Measurements from ENCODE around the gene INSL3.
"Not testable (repeated sequence)": the region's sequence is repeated elsewhere in the genome, so short reads cannot be mapped to it uniquely, and the experiment has no call there.

INSL3 gene

GRCh38 chr19:17795495-17795856 lies 25.8 kb downstream of the INSL3 start:
- WGBS, 2 experiments (ENCODE audit: insufficient coverage in 2 of 2) = 49 to 63% methylated on average over 11 to 14 of the region's 14 CpGs
- H3K36me3 ChIP-seq (ENCODE audit: control insufficient read depth, insufficient read depth, low read length) = no peaks in the 10 kb centered on the region
- no peak overlapping the region for H3K27ac ChIP-seq (ENCODE audit: low read depth, low read length, severe bottlenecking)
- no peaks in the 10 kb centered on the region for H3K9me3 ChIP-seq (ENCODE audit: control insufficient read depth, low read length)
- peaks cover 7% of the 10 kb centered on the region for H3K4me1 ChIP-seq (ENCODE audit: control insufficient read depth, insufficient read depth, low read length, poor library complexity, severe bottlenecking)
- peak overlapping the region; percentile 18 for H3K4me3 ChIP-seq (ENCODE audit: extremely low read depth, insufficient read depth, low read length, poor library complexity, severe bottlenecking)

- Histone ChIP-seq H3K27ac (ENCODE audit: low read depth, low read length, severe bottlenecking) (no peak within 1 kb of the TSS), H3K9me3 (ENCODE audit: control insufficient read depth, low read length) (no peaks in the 10 kb centered on the region), H3K4me3 (ENCODE audit: extremely low read depth, insufficient read depth, low read length, poor library complexity, severe bottlenecking) (peak within 1 kb of the TSS; percentile 18), H3K4me1 (ENCODE audit: control insufficient read depth, insufficient read depth, low read length, poor library complexity, severe bottlenecking) (peaks cover 7% of the 10 kb centered on the region), H3K36me3 (ENCODE audit: control insufficient read depth, insufficient read depth, low read length) (no peaks in the 10 kb centered on the region)
- WGBS, 2 experiments (ENCODE audit: insufficient coverage in 2 of 2) = 13 to 18% methylated on average over 40 to 41 of the region's 50 CpGs
Observed at GRCh38 chr19:17794731-17795494, 26.4 kb downstream of the INSL3 start, which contains the start of gene B3GNT3. B3GNT3 (plus strand) TSS chr19:17795138; CDS start chr19:17807808, 12,670 bp downstream.

GRCh38 chr19:17794412-17794730 lies 26.9 kb downstream of the INSL3 start:
- H3K36me3 ChIP-seq (ENCODE audit: control insufficient read depth, insufficient read depth, low read length) = no peaks in the 10 kb centered on the region
- H3K4me1 ChIP-seq (ENCODE audit: control insufficient read depth, insufficient read depth, low read length, poor library complexity, severe bottlenecking) = peaks cover 7% of the 10 kb centered on the region
- WGBS, 2 experiments (ENCODE audit: insufficient coverage in 2 of 2) = 70 to 77% methylated on average over 8 to 9 of the region's 9 CpGs
- no peaks in the 10 kb centered on the region for H3K9me3 ChIP-seq (ENCODE audit: control insufficient read depth, low read length)
- H3K27ac ChIP-seq (ENCODE audit: low read depth, low read length, severe bottlenecking) = no peak overlapping the region
- no peak overlapping the region for H3K4me3 ChIP-seq (ENCODE audit: extremely low read depth, insufficient read depth, low read length, poor library complexity, severe bottlenecking)

GRCh38 chr19:17790059-17790780 lies 31.1 kb downstream of the INSL3 start:
- peaks cover 7% of the 10 kb centered on the region for H3K4me1 ChIP-seq (ENCODE audit: control insufficient read depth, insufficient read depth, low read length, poor library complexity, severe bottlenecking)
- 87 to 95% methylated on average over 4 of the region's 6 CpGs for WGBS, 2 experiments (ENCODE audit: insufficient coverage in 2 of 2)
- H3K4me3 ChIP-seq (ENCODE audit: extremely low read depth, insufficient read depth, low read length, poor library complexity, severe bottlenecking) = no peak overlapping the region
- H3K27ac ChIP-seq (ENCODE audit: low read depth, low read length, severe bottlenecking) = no peak overlapping the region
- no peaks in the 10 kb centered on the region for H3K9me3 ChIP-seq (ENCODE audit: control insufficient read depth, low read length)
- no peaks in the 10 kb centered on the region for H3K36me3 ChIP-seq (ENCODE audit: control insufficient read depth, insufficient read depth, low read length)

GRCh38 chr19:17788632-17789031 lies 32.7 kb downstream of the INSL3 start:
- peaks cover 4% of the 10 kb centered on the region for H3K4me1 ChIP-seq (ENCODE audit: control insufficient read depth, insufficient read depth, low read length, poor library complexity, severe bottlenecking)
- no peaks in the 10 kb centered on the region for H3K9me3 ChIP-seq (ENCODE audit: control insufficient read depth, low read length)
- H3K27ac ChIP-seq (ENCODE audit: low read depth, low read length, severe bottlenecking) = no peak overlapping the region
- no CpG with 5 or more reads among the region's 2 CpGs for WGBS, 2 experiments (ENCODE audit: insufficient coverage in 2 of 2)
- no peak overlapping the region for H3K4me3 ChIP-seq (ENCODE audit: extremely low read depth, insufficient read depth, low read length, poor library complexity, severe bottlenecking)
- no peaks in the 10 kb centered on the region for H3K36me3 ChIP-seq (ENCODE audit: control insufficient read depth, insufficient read depth, low read length)

- H3K4me3 ChIP-seq (ENCODE audit: extremely low read depth, insufficient read depth, low read length, poor library complexity, severe bottlenecking) = no peak overlapping the region
- 89 to 91% methylated on average over 8 to 13 of the region's 14 CpGs for WGBS, 2 experiments (ENCODE audit: insufficient coverage in 2 of 2)
- H3K9me3 ChIP-seq (ENCODE audit: control insufficient read depth, low read length) = no peaks in the 10 kb centered on the region
Observed at GRCh38 chr19:17787274-17787913, 33.9 kb downstream of the INSL3 start.

GRCh38 chr19:17784201-17785008 lies 36.9 kb downstream of the INSL3 start:
- H3K36me3 ChIP-seq (ENCODE audit: control insufficient read depth, insufficient read depth, low read length) = no peaks in the 10 kb centered on the region
- no peaks in the 10 kb centered on the region for H3K4me1 ChIP-seq (ENCODE audit: control insufficient read depth, insufficient read depth, low read length, poor library complexity, severe bottlenecking)
- H3K27ac ChIP-seq (ENCODE audit: low read depth, low read length, severe bottlenecking) = no peak overlapping the region
- 76% methylated on average over 28 to 31 of the region's 32 CpGs for WGBS, 2 experiments (ENCODE audit: insufficient coverage in 2 of 2)
- no peaks in the 10 kb centered on the region for H3K9me3 ChIP-seq (ENCODE audit: control insufficient read depth, low read length)
- no peak overlapping the region for H3K4me3 ChIP-seq (ENCODE audit: extremely low read depth, insufficient read depth, low read length, poor library complexity, severe bottlenecking)

More at GRCh38 chr19:17787274-17787913, 33.9 kb downstream of the INSL3 start:
- H3K4me1 ChIP-seq (ENCODE audit: control insufficient read depth, insufficient read depth, low read length, poor library complexity, severe bottlenecking) = peaks cover 4% of the 10 kb centered on the region
- H3K27ac ChIP-seq (ENCODE audit: low read depth, low read length, severe bottlenecking) = no peak overlapping the region
- no peaks in the 10 kb centered on the region for H3K36me3 ChIP-seq (ENCODE audit: control insufficient read depth, insufficient read depth, low read length)

GRCh38 chr19:17783721-17784120 lies 37.6 kb downstream of the INSL3 start:
- not testable (repeated sequence) for H3K27ac ChIP-seq (ENCODE audit: low read depth, low read length, severe bottlenecking); H3K9me3 ChIP-seq (ENCODE audit: control insufficient read depth, low read length); H3K4me1 ChIP-seq (ENCODE audit: control insufficient read depth, insufficient read depth, low read length, poor library complexity, severe bottlenecking); H3K4me3 ChIP-seq (ENCODE audit: extremely low read depth, insufficient read depth, low read length, poor library complexity, severe bottlenecking); H3K36me3 ChIP-seq (ENCODE audit: control insufficient read depth, insufficient read depth, low read length)
- WGBS, 2 experiments (ENCODE audit: insufficient coverage in 2 of 2) = 92 to 93% methylated on average over 2 to 3 of the region's 5 CpGs

GRCh38 chr19:17780781-17781180 lies 40.5 kb downstream of the INSL3 start:
- Histone ChIP-seq H3K36me3 (ENCODE audit: control insufficient read depth, insufficient read depth, low read length) (no peaks in the 10 kb centered on the region), H3K4me3 (ENCODE audit: extremely low read depth, insufficient read depth, low read length, poor library complexity, severe bottlenecking) (no peak overlapping the region), H3K4me1 (ENCODE audit: control insufficient read depth, insufficient read depth, low read length, poor library complexity, severe bottlenecking) (no peaks in the 10 kb centered on the region), H3K9me3 (ENCODE audit: control insufficient read depth, low read length) (no peaks in the 10 kb centered on the region), H3K27ac (ENCODE audit: low read depth, low read length, severe bottlenecking) (no peak overlapping the region)
- whole genome bisulfite sequencing, 2 experiments (ENCODE audit: insufficient coverage in 2 of 2) = 86 to 88% methylated on average over 1 to 2 of the region's 2 CpGs
